Suprapubic skin (tissue), 4 donors: ENCODE measurements around the gene SETD4. TPM values are rescaled to one million over a fixed set of nuclear protein-coding genes. Genes with fewer than 3 reads are reported as not detected.
A peak's percentile ranks its signal among the peaks of the same experiment; 100 is the strongest.

Experiments used
- DNase-seq, 2 donors: peaks; one replicate each; pipeline ENCODE4 v3.0.0-alpha.2; 2019; ENCODE audit warnings: low spot score in 2 of 2
- H3K27ac ChIP-seq: fragments of 200-600 bp; sonication (generic); one replicate; pipeline ENCODE4 v1.5.1; 2019
- H3K27me3 ChIP-seq: fragments of 200-600 bp; sonication (generic); one replicate; pipeline ENCODE4 v1.5.1; 2019
- H3K36me3 ChIP-seq: fragments of 200-600 bp; sonication (generic); one replicate; pipeline ENCODE4 v1.5.1; 2019
- H3K4me1 ChIP-seq: fragments of 200-600 bp; sonication (generic); one replicate; pipeline ENCODE4 v1.5.1; 2019
- H3K4me3 ChIP-seq: fragments of 200-600 bp; sonication (generic); one replicate; pipeline ENCODE4 v1.5.1; 2019; ENCODE audit warnings: mild to moderate bottlenecking
- H3K9me3 ChIP-seq: fragments of 200-600 bp; sonication (generic); one replicate; pipeline ENCODE4 v1.5.1; 2019
- EP300 ChIP-seq: sonication (generic); formaldehyde crosslinking; IDR thresholded peaks from one replicate; pipeline ENCODE4 v1.6.1; 2017; ENCODE audit warnings: antibody characterized with exemption
- POLR2A ChIP-seq, 2 donors: fragments of 450-650 bp; IDR thresholded peaks; one replicate each; pipeline ENCODE4 v1.6.1; 2017; ENCODE audit warnings: antibody characterized with exemption in 2 of 2, mild to moderate bottlenecking in 2 of 2, moderate library complexity in 2 of 2
- POLR2AphosphoS5 ChIP-seq, 3 donors: sonication (generic); formaldehyde crosslinking; IDR thresholded peaks; one replicate each; pipeline ENCODE4 v1.6.1; 2017; ENCODE audit warnings: antibody characterized with exemption in 3 of 3
- WGBS: methylation state at CpG from one replicate; pipeline ENCODE4 v1.1.5; 2018; 5-methylcytosine and 5-hydroxymethylcytosine counted together
- total RNA-seq, 4 donors: library from RNA; depleted of rRNA; stranded (reverse); fragments of >200 nt; gene quantifications; one replicate each; pipeline ENCODE4 v1.1.0, GENCODE V29; 2016
- TF ChIP-seq, protein P1 (sequence below), 2 donors: fragments of 200-600 bp in 1 of 2; fragments of 450-650 bp in 1 of 2; sonication (generic) in 1 of 2; IDR thresholded peaks; one replicate each; pipeline ENCODE4 v1.5.1; 2016 to 2019; ENCODE audit warnings: antibody characterized with exemption in 2 of 2, mild to moderate bottlenecking in 1 of 2, moderate library complexity in 1 of 2

Gene SETD4
- total RNA-seq, 4 donors from 2014 or later, result 20.8 to 80.9 (median 26.5) TPM

DNA sequence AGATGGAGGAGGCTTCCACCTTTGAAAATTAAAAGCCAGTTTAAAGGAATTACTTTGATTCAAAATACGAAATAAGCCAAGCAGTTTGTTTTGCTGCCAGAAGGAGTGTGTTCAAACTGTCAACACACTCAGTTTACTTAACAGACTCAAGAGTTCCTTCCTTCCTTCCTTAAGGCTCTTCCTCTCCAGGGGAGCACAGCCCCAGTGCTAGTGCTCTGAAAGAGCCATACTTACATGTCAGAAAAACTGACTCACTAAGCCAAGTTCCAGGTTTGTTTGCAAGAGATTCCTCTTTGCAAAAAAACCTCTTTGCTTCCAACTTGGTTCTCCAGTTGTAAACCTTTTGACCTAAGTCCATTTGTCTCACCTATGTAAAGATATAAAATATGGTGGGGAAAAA, 14.3 kb downstream of the SETD4 start:
- H3K27ac ChIP-seq, result no peak overlapping the region
- no peak for DNase-seq
- TF ChIP-seq EP300 (no peak), POLR2AphosphoS5 (IDR thresholded peaks at IDR 0.05) (no peak), POLR2A (IDR thresholded peaks at IDR 0.05) (no peak)
- TF ChIP-seq, protein P1, sequence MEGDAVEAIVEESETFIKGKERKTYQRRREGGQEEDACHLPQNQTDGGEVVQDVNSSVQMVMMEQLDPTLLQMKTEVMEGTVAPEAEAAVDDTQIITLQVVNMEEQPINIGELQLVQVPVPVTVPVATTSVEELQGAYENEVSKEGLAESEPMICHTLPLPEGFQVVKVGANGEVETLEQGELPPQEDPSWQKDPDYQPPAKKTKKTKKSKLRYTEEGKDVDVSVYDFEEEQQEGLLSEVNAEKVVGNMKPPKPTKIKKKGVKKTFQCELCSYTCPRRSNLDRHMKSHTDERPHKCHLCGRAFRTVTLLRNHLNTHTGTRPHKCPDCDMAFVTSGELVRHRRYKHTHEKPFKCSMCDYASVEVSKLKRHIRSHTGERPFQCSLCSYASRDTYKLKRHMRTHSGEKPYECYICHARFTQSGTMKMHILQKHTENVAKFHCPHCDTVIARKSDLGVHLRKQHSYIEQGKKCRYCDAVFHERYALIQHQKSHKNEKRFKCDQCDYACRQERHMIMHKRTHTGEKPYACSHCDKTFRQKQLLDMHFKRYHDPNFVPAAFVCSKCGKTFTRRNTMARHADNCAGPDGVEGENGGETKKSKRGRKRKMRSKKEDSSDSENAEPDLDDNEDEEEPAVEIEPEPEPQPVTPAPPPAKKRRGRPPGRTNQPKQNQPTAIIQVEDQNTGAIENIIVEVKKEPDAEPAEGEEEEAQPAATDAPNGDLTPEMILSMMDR (IDR thresholded peaks at IDR 0.05), result no peak
- no peaks in the 10 kb centered on the region for H3K4me1 ChIP-seq
- no peaks in the 10 kb centered on the region for H3K27me3 ChIP-seq
- no peaks in the 10 kb centered on the region for H3K9me3 ChIP-seq
- peaks cover 88% of the 10 kb centered on the region for H3K36me3 ChIP-seq
- WGBS, result 86% methylated on average over 1 of the region's 1 CpG
- no peak overlapping the region for H3K4me3 ChIP-seq

DNA sequence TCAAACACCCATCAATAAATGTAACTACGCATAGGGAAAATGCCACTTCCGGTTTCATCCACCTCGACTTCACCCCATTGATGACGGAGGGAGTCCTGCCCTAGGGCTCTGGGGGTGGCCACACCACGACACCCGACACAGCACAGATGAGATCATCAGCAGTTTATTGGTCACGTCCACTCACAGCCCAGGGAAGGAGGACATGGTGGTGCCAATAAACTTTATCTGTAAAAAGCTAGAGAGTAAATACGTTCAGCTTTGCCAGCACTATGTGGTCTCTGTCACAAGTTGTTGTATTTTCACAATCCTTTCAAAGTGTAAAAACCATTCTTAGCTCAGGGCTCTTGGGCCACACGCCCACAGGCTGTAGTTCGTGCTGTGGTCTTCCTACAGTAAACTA, 16.3 kb downstream of the SETD4 start:
- no peaks in the 10 kb centered on the region for H3K27me3 ChIP-seq
- peaks cover 81% of the 10 kb centered on the region for H3K36me3 ChIP-seq
- no peak for DNase-seq
- H3K27ac ChIP-seq, result no peak overlapping the region
- H3K9me3 ChIP-seq, result no peaks in the 10 kb centered on the region
- H3K4me3 ChIP-seq, result no peak overlapping the region
- WGBS, result 79% methylated on average over 10 of the region's 10 CpGs
- H3K4me1 ChIP-seq, result no peaks in the 10 kb centered on the region
- TF ChIP-seq POLR2A (IDR thresholded peaks at IDR 0.05) (no peak), POLR2AphosphoS5 (IDR thresholded peaks at IDR 0.05) (no peak)
- TF ChIP-seq, protein P1 (IDR thresholded peaks at IDR 0.05), result no peak

DNA sequence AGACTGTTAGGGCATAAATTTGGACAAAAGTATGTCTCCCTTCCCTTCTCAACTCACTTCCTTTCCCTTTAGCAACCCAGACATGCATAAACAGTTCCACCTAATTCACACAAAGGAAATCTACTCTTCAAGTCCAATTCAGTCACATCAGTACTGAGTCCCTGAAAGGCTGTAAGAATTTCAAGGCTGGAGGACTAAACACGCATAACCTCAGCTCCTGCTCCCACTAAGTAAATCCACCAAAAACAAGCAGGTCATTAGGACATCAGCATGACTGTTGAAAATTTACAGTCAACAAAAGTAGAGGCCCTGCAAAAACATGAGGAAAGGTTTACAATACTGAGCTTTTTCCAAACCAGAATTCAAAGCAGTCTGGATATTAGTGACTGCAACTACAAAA, 18.4 kb downstream of the SETD4 start:
- peaks cover 84% of the 10 kb centered on the region for H3K36me3 ChIP-seq
- H3K4me3 ChIP-seq, result no peak overlapping the region
- H3K4me1 ChIP-seq, result no peaks in the 10 kb centered on the region
- H3K27me3 ChIP-seq, result no peaks in the 10 kb centered on the region
- 96% methylated on average over 1 of the region's 1 CpG for WGBS
- no peaks in the 10 kb centered on the region for H3K9me3 ChIP-seq
- no peak overlapping the region for H3K27ac ChIP-seq
- no peak for DNase-seq
- TF ChIP-seq POLR2A (IDR thresholded peaks at IDR 0.05), result no peak
- TF ChIP-seq, protein P1 (IDR thresholded peaks at IDR 0.05), result no peak
- TF ChIP-seq EP300, result no peak
- no peak for TF ChIP-seq POLR2AphosphoS5 (IDR thresholded peaks at IDR 0.05)

DNA sequence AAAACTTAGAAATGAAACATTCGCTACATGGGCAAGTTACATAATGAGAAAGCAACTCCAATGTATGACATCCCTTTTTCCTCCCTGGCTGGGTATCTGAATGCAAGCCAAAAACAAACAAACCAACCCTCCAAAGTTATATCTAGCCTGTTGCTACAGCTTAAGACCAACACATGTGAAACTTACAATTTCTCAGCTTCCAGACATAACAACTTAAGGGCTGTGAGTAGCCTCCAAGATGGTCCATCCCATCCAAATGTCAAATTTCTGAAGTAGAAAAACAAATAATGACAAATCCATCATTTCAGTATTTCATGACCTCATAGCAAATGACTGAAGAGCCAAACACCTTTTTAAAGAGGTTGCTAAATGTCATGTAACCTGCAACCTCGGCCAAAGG, 19.9 kb downstream of the SETD4 start:
- no peaks in the 10 kb centered on the region for H3K27me3 ChIP-seq
- WGBS, result 84% methylated on average over 2 of the region's 2 CpGs
- H3K27ac ChIP-seq, result no peak overlapping the region
- DNase-seq, result no peak
- TF ChIP-seq EP300, result no peak
- TF ChIP-seq, protein P1 (IDR thresholded peaks at IDR 0.05), result no peak
- no peak for TF ChIP-seq POLR2AphosphoS5 (IDR thresholded peaks at IDR 0.05)
- no peak for TF ChIP-seq POLR2A (IDR thresholded peaks at IDR 0.05)
- peaks cover 86% of the 10 kb centered on the region for H3K36me3 ChIP-seq
- H3K9me3 ChIP-seq, result no peaks in the 10 kb centered on the region
- H3K4me1 ChIP-seq, result no peaks in the 10 kb centered on the region
- no peak overlapping the region for H3K4me3 ChIP-seq

DNA sequence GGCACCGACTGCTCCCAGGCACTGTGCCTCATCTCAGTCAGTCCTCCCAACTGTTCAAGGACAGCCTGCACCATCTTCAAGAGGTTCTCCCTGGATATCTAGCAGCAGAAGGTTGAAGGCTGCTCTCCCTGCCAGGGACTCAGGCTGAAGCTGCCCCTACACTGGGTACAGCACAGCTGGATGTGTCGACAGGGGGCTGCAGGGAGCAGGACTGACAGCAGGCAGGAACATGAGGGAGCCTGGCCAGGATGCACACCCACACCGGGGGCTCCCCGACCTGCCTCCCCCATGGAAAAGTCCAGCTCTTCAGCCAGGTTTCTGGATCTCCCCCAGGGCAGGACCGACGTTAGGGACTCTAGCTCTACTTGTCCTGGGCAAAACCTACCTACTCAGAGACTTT, 20.5 kb downstream of the SETD4 start:
- TF ChIP-seq POLR2AphosphoS5 (IDR thresholded peaks at IDR 0.05) (no peak), POLR2A (IDR thresholded peaks at IDR 0.05) (no peak), EP300 (no peak)
- TF ChIP-seq, protein P1 (IDR thresholded peaks at IDR 0.05), result no peak
- Histone ChIP-seq H3K4me1 (no peaks in the 10 kb centered on the region), H3K4me3 (no peak overlapping the region), H3K36me3 (peaks cover 86% of the 10 kb centered on the region), H3K27ac (no peak overlapping the region), H3K9me3 (no peaks in the 10 kb centered on the region), H3K27me3 (no peaks in the 10 kb centered on the region)
- 74% methylated on average over 3 of the region's 6 CpGs for WGBS
- DNase-seq, result peak in 1 of 2 donors; percentile 52
